WTC11 (cell line): ENCODE results near the gene ENTHD1. TPM values are rescaled to one million over a fixed set of nuclear protein-coding genes. Genes with fewer than 3 reads are reported as not detected.

Experiments
- ATAC-seq: fragments of 200-7000 bp; cut with Tn5 transposase; 2 replicates; pipeline ENCODE4 v1.10.0; 2021; ENCODE audit warnings: mild to moderate bottlenecking, moderate library complexity
- CTCF ChIA-PET: fragments of 300-600 bp; sonication (Branson Sonifier 250); formaldehyde crosslinking; loops from one replicate; lab custom pipeline; 2021; ENCODE audit warnings: antibody characterized with exemption; lab: Charles Lee
- POLR2A ChIA-PET: fragments of 350-600 bp; sonication (Branson Sonifier 250); formaldehyde crosslinking; loops from one replicate; lab custom pipeline; 2021; ENCODE audit warnings: antibody characterized with exemption; lab: Charles Lee
- DNase-seq: peaks from one replicate; pipeline ENCODE4 v3.0.0; 2021; ENCODE audit warnings: low spot score
- H3K27ac Mint-ChIP-seq: 2 replicates; pipeline ENCODE4 v1.8.0; 2021; ENCODE audit warnings: mixed read lengths
- H3K27me3 Mint-ChIP-seq: 2 replicates; pipeline ENCODE4 v1.8.0; 2021; ENCODE audit warnings: low read depth, mild to moderate bottlenecking, moderate library complexity, mixed read lengths
- H3K36me3 Mint-ChIP-seq: 2 replicates; pipeline ENCODE4 v1.8.0; 2021; ENCODE audit warnings: mixed read lengths
- H3K4me1 Mint-ChIP-seq: 2 replicates; pipeline ENCODE4 v1.8.0; 2022; ENCODE audit warnings: mixed read lengths
- H3K4me3 Mint-ChIP-seq: 2 replicates; pipeline ENCODE4 v1.8.0; 2021; ENCODE audit warnings: mild to moderate bottlenecking, moderate library complexity, mixed read lengths
- H3K9me3 Mint-ChIP-seq: 2 replicates; pipeline ENCODE4 v1.8.0; 2021; ENCODE audit warnings: mixed read lengths
- CREB1 ChIP-seq: sonication (generic); formaldehyde crosslinking; IDR thresholded peaks from 2 replicates; pipeline ENCODE4 v1.8.0; 2023; ENCODE audit warnings: mild to moderate bottlenecking, missing genetic modification reagents
- ETV6 ChIP-seq: sonication (generic); formaldehyde crosslinking; IDR thresholded peaks from 2 replicates; pipeline ENCODE4 v1.8.1; 2022; ENCODE audit warnings: mild to moderate bottlenecking, missing genetic modification reagents
- JAZF1 ChIP-seq: fragments of 250-450 bp; sonication (Bioruptor Pico); IDR thresholded peaks from 2 replicates; pipeline ENCODE4 v1.9.0; 2021; ENCODE audit warnings: moderate library complexity, mild to moderate bottlenecking, inconsistent platforms
- NFYB ChIP-seq: sonication (generic); formaldehyde crosslinking; conservative IDR thresholded peaks from 2 replicates; pipeline ENCODE4 v1.8.0; 2022; ENCODE audit warnings: low read depth, missing genetic modification reagents
- PRRX2 ChIP-seq: fragments of 250-450 bp; sonication (Bioruptor Pico); IDR thresholded peaks from 2 replicates; pipeline ENCODE4 v1.8.0; 2021; ENCODE audit warnings: mild to moderate bottlenecking
- SMAD3 ChIP-seq: sonication (generic); formaldehyde crosslinking; IDR thresholded peaks from 2 replicates; pipeline ENCODE4 v1.8.0; 2022; ENCODE audit warnings: missing genetic modification reagents, mild to moderate bottlenecking, borderline replicate concordance
- TEAD4 ChIP-seq: sonication (generic); formaldehyde crosslinking; IDR thresholded peaks from 2 replicates; pipeline ENCODE4 v1.8.0; 2022; ENCODE audit warnings: mild to moderate bottlenecking, missing genetic modification reagents
- ZNF219 ChIP-seq: sonication (generic); formaldehyde crosslinking; IDR thresholded peaks from 2 replicates; pipeline ENCODE4 v1.8.0; 2023; ENCODE audit warnings: missing genetic modification reagents, mild to moderate bottlenecking, borderline replicate concordance
- ZNF263 ChIP-seq: sonication (generic); formaldehyde crosslinking; IDR thresholded peaks from 2 replicates; pipeline ENCODE4 v1.8.1; 2022; ENCODE audit warnings: low read depth, mild to moderate bottlenecking, moderate library complexity, missing genetic modification reagents
- ZNF317 ChIP-seq: sonication (generic); formaldehyde crosslinking; IDR thresholded peaks from 2 replicates; pipeline ENCODE4 v1.8.1; 2023; ENCODE audit warnings: low read depth, mild to moderate bottlenecking, moderate library complexity, missing genetic modification reagents, borderline replicate concordance
- ZNF396 ChIP-seq: fragments of 250-450 bp; sonication (Bioruptor Pico); IDR thresholded peaks from 2 replicates; pipeline ENCODE4 v1.8.0; 2021; ENCODE audit warnings: mild to moderate bottlenecking, moderate library complexity, borderline replicate concordance
- ZNF423 ChIP-seq: fragments of 250-450 bp; sonication (Bioruptor Pico); IDR thresholded peaks from 2 replicates; pipeline ENCODE4 v2.1.2; 2022; ENCODE audit warnings: mild to moderate bottlenecking, moderate library complexity
- total RNA-seq: library from RNA; stranded (reverse); gene quantifications from 3 replicates; pipeline ENCODE4 v1.2.3, GENCODE V29; 2021
- TF ChIP-seq, protein P1 (sequence below): sonication (generic); formaldehyde crosslinking; IDR thresholded peaks from 2 replicates; pipeline ENCODE4 v1.8.1; 2022; ENCODE audit warnings: low read depth, missing genetic modification reagents, borderline replicate concordance
- TF ChIP-seq, protein P2 (sequence below): fragments of 250-450 bp; sonication (Bioruptor Pico); IDR thresholded peaks from 2 replicates; pipeline ENCODE4 v1.9.0; 2021; ENCODE audit warnings: moderate library complexity, mild to moderate bottlenecking, inconsistent platforms, borderline replicate concordance
- TF ChIP-seq, protein P3 (sequence below): fragments of 250-450 bp; sonication (Bioruptor Pico); IDR thresholded peaks from 2 replicates; pipeline ENCODE4 v1.8.0; 2021; ENCODE audit warnings: mild to moderate bottlenecking
- TF ChIP-seq, protein P4 (sequence below): sonication (generic); formaldehyde crosslinking; conservative IDR thresholded peaks from 2 replicates; pipeline ENCODE4 v1.8.1; 2022; ENCODE audit warnings: mild to moderate bottlenecking, missing genetic modification reagents
- TF ChIP-seq, protein P5 (sequence below): fragments of 200-600 bp; IDR thresholded peaks from 2 replicates; pipeline ENCODE4 v1.8.0; 2022; ENCODE audit warnings: antibody characterized with exemption

The ENTHD1 gene
- total RNA-seq, 1 experiment from 2014 or later: not detected

DNA sequence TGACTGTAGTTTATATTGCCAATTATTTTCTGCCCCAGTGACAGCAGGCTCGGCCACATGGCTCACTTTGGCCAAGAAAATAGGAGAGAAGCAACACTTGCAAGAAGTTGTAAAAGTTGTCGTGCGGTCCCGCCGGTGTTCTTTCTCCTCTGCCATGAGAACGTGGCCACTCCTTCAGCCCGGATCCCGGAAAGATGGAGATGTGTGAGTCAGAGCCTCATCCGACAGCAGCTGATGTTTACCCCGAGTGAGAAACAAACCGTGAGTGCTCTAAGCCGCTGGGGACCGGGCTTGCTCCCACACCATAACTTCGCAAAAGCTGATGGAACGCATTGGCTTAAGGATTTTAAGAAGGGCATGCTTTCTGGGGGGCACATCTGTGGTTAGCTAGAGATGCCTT lies 166.0 kb downstream of the ENTHD1 start (continued):
- TF ChIP-seq, protein P1, sequence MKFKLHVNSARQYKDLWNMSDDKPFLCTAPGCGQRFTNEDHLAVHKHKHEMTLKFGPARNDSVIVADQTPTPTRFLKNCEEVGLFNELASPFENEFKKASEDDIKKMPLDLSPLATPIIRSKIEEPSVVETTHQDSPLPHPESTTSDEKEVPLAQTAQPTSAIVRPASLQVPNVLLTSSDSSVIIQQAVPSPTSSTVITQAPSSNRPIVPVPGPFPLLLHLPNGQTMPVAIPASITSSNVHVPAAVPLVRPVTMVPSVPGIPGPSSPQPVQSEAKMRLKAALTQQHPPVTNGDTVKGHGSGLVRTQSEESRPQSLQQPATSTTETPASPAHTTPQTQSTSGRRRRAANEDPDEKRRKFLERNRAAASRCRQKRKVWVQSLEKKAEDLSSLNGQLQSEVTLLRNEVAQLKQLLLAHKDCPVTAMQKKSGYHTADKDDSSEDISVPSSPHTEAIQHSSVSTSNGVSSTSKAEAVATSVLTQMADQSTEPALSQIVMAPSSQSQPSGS (CRISPR knock-in tag): no peak
- TF ChIP-seq PRRX2 (CRISPR knock-in tag): no peak
- TF ChIP-seq, protein P2, sequence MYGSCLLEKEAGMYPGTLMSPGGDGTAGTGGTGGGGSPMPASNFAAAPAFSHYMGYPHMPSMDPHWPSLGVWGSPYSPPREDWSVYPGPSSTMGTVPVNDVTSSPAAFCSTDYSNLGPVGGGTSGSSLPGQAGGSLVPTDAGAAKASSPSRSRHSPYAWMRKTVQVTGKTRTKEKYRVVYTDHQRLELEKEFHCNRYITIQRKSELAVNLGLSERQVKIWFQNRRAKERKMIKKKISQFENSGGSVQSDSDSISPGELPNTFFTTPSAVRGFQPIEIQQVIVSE (CRISPR knock-in tag): no peak
- TF ChIP-seq SMAD3 (CRISPR knock-in tag): no peak
- no peak for TF ChIP-seq TEAD4 (CRISPR knock-in tag)
- TF ChIP-seq, protein P3, sequence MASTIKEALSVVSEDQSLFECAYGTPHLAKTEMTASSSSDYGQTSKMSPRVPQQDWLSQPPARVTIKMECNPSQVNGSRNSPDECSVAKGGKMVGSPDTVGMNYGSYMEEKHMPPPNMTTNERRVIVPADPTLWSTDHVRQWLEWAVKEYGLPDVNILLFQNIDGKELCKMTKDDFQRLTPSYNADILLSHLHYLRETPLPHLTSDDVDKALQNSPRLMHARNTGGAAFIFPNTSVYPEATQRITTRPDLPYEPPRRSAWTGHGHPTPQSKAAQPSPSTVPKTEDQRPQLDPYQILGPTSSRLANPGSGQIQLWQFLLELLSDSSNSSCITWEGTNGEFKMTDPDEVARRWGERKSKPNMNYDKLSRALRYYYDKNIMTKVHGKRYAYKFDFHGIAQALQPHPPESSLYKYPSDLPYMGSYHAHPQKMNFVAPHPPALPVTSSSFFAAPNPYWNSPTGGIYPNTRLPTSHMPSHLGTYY (CRISPR knock-in tag): no peak
- no peak for TF ChIP-seq JAZF1 (CRISPR knock-in tag)
- TF ChIP-seq ZNF219 (CRISPR knock-in tag): no peak
- TF ChIP-seq CREB1 (CRISPR knock-in tag): no peak
- no peak for TF ChIP-seq NFYB
- TF ChIP-seq, protein P4, sequence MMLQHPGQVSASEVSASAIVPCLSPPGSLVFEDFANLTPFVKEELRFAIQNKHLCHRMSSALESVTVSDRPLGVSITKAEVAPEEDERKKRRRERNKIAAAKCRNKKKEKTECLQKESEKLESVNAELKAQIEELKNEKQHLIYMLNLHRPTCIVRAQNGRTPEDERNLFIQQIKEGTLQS (CRISPR knock-in tag): no peak

DNA sequence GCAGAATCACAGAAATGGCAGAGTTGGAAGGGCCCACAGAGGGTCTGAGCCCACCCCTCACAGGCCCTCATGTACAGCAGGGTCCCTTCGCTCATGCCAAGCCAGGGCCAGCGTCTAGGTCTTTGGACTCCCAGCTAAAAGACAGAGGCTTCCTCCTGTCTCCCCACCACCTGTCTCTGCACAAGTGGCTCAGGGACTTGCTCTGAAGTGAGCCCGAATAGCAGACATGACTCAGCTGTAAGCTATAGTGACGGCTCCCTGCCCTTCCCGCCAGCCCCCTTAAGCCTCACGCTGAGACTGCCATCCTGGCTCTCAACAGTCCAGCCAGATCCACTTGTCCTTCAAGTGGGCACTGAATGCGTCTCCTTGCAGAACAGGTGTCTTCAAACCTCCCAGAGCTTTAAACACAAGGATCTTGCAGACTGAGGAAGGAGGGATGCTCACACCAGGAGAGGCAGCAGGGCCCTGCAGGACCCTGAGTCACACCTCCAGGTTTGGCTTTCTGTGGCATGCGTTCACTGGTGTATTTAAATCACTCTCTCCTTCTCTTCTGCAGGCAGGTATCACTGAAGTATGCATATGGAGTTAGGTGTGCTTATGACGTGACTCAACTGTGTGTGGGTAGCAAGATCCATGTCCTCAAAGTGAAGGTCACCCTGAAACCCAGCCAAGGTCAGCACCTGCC lies 168.1 kb downstream of the ENTHD1 start:
- no peak overlapping the region for H3K4me3 Mint-ChIP-seq
- CTCF ChIA-PET: interaction anchor here (0.6 to 0.9 kb wide), 2 partner anchors 360 to 469 kb away, joined by 3 to 4 read pairs; no protein-coding TSS in a partner anchor
- ATAC-seq (no peak), DNase-seq (no peak)
- POLR2A ChIA-PET: no interaction called here
- H3K9me3 Mint-ChIP-seq: no peaks in the 10 kb centered on the region
- no peak overlapping the region for H3K27ac Mint-ChIP-seq
- no peaks in the 10 kb centered on the region for H3K36me3 Mint-ChIP-seq
- no peaks in the 10 kb centered on the region for H3K27me3 Mint-ChIP-seq
- peaks cover 10% of the 10 kb centered on the region for H3K4me1 Mint-ChIP-seq
- no peak for TF ChIP-seq CREB1 (CRISPR knock-in tag)

DNA sequence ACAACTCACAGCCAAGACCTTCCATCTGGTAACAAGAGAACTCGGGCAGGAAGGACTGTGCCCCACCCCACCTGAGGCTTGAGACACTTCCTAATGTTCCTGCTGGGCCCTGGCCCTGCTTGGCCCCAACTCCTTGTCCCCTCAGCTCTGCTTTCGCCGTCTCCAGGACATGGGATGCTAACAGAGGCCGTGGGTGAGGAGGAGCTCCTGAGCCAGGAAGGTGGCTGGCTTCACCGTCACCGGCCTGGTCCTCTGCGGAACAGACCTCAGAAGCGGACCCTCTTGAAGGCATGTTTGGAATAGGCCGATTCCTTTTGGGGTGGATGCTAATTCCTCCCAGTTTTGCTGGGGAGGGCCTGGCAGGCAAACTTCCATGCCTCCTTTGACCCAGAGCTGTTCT lies 168.7 kb downstream of the ENTHD1 start:
- ATAC-seq: no peak
- H3K27ac Mint-ChIP-seq: no peak overlapping the region

More for the DNA sequence above, 168.7 kb downstream of the ENTHD1 start:
- H3K27me3 Mint-ChIP-seq: no peaks in the 10 kb centered on the region
- DNase-seq: no peak
- H3K4me3 Mint-ChIP-seq: no peak overlapping the region
- no peaks in the 10 kb centered on the region for H3K36me3 Mint-ChIP-seq
- H3K9me3 Mint-ChIP-seq: no peaks in the 10 kb centered on the region
- ChIA-PET POLR2A (no interaction called here), CTCF (interaction anchor here (0.9 kb wide), 1 partner anchor 361 kb away, joined by 3 read pairs; no protein-coding TSS in a partner anchor)
- H3K4me1 Mint-ChIP-seq: peaks cover 17% of the 10 kb centered on the region
- no peak for TF ChIP-seq ZNF396 (CRISPR knock-in tag)
- TF ChIP-seq, protein P5, sequence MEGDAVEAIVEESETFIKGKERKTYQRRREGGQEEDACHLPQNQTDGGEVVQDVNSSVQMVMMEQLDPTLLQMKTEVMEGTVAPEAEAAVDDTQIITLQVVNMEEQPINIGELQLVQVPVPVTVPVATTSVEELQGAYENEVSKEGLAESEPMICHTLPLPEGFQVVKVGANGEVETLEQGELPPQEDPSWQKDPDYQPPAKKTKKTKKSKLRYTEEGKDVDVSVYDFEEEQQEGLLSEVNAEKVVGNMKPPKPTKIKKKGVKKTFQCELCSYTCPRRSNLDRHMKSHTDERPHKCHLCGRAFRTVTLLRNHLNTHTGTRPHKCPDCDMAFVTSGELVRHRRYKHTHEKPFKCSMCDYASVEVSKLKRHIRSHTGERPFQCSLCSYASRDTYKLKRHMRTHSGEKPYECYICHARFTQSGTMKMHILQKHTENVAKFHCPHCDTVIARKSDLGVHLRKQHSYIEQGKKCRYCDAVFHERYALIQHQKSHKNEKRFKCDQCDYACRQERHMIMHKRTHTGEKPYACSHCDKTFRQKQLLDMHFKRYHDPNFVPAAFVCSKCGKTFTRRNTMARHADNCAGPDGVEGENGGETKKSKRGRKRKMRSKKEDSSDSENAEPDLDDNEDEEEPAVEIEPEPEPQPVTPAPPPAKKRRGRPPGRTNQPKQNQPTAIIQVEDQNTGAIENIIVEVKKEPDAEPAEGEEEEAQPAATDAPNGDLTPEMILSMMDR: no peak
- no peak for TF ChIP-seq ETV6 (CRISPR knock-in tag)
- TF ChIP-seq ZNF263 (CRISPR knock-in tag): no peak
- TF ChIP-seq ZNF317 (CRISPR knock-in tag): no peak
- TF ChIP-seq ZNF423 (CRISPR knock-in tag): no peak
